Activated T-cell treated with anti-CD3 and anti-CD28 coated beads, Interleukin-2, amount 50 U/mL, for 24 hours (primary cell): ENCODE results near the gene KRT26.

ENCODE experiments used
- DNase-seq: peaks from one replicate; pipeline ENCODE4 v3.0.0-alpha.2; 2020
- H3K27ac Mint-ChIP-seq: 2 replicates; pipeline ENCODE4 v1.8.0; 2020; ENCODE audit warnings: mild to moderate bottlenecking, mixed read lengths
- H3K27me3 Mint-ChIP-seq: 2 replicates; pipeline ENCODE4 v1.8.0; 2020; ENCODE audit warnings: mixed read lengths
- H3K36me3 Mint-ChIP-seq: 2 replicates; pipeline ENCODE4 v1.8.0; 2020; ENCODE audit warnings: low read depth, mixed read lengths
- H3K4me1 Mint-ChIP-seq: 2 replicates; pipeline ENCODE4 v1.8.0; 2020; ENCODE audit warnings: low read depth, mixed read lengths
- H3K4me3 Mint-ChIP-seq: 2 replicates; pipeline ENCODE4 v1.8.0; 2020; ENCODE audit warnings: mild to moderate bottlenecking, moderate library complexity, mixed read lengths
- H3K9me3 Mint-ChIP-seq: 2 replicates; pipeline ENCODE4 v1.8.0; 2020; ENCODE audit warnings: mixed read lengths

Gene KRT26

DNA sequence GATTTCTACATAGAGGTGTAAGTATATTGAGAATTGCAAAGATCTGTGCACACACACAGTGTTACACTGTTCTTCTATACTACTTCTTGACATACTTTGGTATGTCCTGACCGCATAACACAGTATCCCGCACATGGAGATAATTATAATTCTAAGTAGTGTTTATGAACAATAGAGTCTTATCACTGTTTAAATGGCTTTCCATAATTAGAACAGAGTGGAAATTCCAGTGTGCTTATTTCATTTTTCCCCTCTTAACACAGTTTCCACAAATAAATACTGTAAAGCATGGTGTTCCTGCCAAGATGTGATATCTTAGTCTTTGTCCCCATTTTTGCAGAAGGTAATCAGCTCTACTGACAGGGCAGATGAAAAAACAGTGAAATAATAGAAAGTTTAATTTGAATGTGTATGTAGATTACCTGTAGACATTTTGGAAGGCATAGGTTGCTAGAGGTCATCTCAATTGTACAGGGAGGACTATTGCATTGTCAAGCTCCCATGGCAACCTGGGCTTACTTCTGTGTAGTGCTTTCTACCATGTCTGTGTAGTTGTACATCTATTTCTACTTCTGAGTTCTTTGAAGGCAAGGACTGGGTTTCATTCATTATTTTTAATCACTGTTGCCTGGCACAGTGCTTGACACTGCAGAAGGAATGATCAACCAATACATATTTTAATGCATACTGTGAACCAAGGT, 37.9 kb upstream of the KRT26 start:
- H3K27ac Mint-ChIP-seq = no peak overlapping the region
- peaks cover 84% of the 10 kb centered on the region for H3K27me3 Mint-ChIP-seq
- no peaks in the 10 kb centered on the region for H3K36me3 Mint-ChIP-seq
- DNase-seq = no peak
- H3K9me3 Mint-ChIP-seq = no peaks in the 10 kb centered on the region
- no peak overlapping the region for H3K4me3 Mint-ChIP-seq
- H3K4me1 Mint-ChIP-seq = no peaks in the 10 kb centered on the region

DNA sequence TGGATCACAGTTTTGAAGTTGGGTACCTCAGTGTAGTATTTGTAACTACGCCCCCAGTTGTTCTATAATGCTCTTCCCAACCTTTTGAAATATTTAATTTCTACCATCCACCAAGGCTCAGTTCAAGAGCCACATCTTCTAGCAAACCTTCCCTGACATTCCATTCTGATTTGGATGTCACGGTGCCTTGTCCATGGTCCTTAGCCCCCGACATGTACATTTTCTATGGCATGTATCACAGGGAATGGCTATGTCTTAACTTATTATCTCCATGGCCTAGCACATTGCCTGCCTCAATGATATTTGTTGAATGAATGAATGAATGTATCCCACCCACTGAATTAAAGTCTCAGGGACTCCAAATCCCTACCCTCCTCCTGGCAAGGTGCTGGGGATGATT, 34.1 kb upstream of the KRT26 start:
- Mint-ChIP-seq H3K9me3 (no peaks in the 10 kb centered on the region), H3K4me1 (peaks cover 2% of the 10 kb centered on the region), H3K27me3 (peaks cover 57% of the 10 kb centered on the region), H3K36me3 (no peaks in the 10 kb centered on the region), H3K4me3 (no peak overlapping the region), H3K27ac (no peak overlapping the region)
- DNase-seq = no peak

DNA sequence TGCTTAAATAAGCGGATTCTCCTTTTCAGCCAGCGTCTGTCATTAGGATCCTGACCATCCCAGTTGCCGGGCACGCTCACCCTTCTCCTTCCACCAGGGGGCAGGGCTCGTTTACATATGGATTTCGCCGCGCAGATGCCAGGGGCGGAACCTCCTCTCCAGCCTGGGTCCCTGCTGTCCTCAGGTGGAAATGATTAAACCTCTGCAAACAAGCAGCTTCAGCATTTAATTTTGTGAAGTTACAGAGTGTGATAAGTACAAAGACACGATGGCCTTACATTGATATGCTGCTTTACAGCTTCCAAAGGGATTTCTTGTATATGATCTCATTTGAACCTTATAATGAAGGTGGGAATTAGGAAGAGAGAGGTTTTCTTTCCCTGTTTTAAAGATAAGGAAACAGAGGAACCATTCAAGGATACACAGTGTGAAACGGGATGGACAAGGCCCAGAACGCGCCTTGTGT, 31.6 kb upstream of the KRT26 start:
- Mint-ChIP-seq H3K27me3 (peaks cover 43% of the 10 kb centered on the region), H3K36me3 (no peaks in the 10 kb centered on the region), H3K4me1 (peaks cover 2% of the 10 kb centered on the region), H3K4me3 (no peak overlapping the region), H3K27ac (no peak overlapping the region), H3K9me3 (no peaks in the 10 kb centered on the region)
- peak; percentile 83 for DNase-seq

- H3K4me3 Mint-ChIP-seq = no peak overlapping the region
- no peak overlapping the region for H3K27ac Mint-ChIP-seq
- H3K27me3 Mint-ChIP-seq = peaks cover 38% of the 10 kb centered on the region
- DNase-seq = no peak
- no peaks in the 10 kb centered on the region for H3K36me3 Mint-ChIP-seq
- peaks cover 2% of the 10 kb centered on the region for H3K4me1 Mint-ChIP-seq
- H3K9me3 Mint-ChIP-seq = no peaks in the 10 kb centered on the region
Measured at GRCh38 chr17:40801157-40801556, 29.2 kb upstream of the KRT26 start.

DNA sequence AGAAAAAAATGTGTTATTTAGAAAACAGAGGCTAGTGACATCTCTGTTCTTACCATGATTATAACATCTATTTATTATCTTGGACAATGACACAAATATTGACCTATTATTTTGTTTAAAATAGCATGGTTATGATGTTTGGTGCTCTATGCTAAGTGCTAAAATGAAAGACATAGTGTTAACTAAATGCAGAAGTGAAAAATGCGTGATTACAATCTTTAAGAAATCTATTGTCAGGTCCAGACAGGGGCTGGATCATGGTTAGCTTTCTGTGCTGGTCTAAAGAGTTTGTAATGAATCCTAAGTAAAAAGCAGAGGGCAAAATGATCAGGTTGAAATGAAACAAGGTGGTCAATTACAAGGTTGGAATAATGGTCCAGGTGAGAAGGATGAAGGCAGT, 28.4 kb upstream of the KRT26 start:
- H3K4me1 Mint-ChIP-seq = peaks cover 2% of the 10 kb centered on the region
- H3K4me3 Mint-ChIP-seq = no peak overlapping the region
- H3K36me3 Mint-ChIP-seq = no peaks in the 10 kb centered on the region
- no peaks in the 10 kb centered on the region for H3K9me3 Mint-ChIP-seq
- no peak for DNase-seq
- H3K27me3 Mint-ChIP-seq = peaks cover 36% of the 10 kb centered on the region
- H3K27ac Mint-ChIP-seq = no peak overlapping the region

DNA sequence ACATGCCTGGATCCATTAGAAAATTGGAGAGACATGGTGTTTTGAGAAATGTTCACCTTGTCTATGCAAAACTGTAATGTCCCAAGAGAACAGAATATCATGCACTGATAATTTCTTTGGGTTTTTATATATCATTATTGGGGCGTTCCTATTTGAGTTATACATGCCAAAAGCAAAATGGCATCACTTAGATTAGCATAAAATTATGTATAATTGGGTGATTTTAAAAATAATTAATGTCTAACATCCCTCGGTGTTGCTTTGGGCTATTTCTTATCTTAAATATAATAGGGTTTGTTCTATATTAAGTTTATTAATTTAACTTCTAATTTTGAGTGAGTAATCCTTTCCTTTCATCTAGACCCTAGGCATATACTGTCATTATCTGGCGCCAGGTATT, 27.9 kb upstream of the KRT26 start, which contains the start of gene KRT28:
Gene KRT28, minus strand, starts transcription at position 101 of the 400 bp plus-strand sequence. Its CDS starts 66 bp downstream, at position 35.
- Mint-ChIP-seq H3K4me1 (peaks cover 2% of the 10 kb centered on the region), H3K27me3 (peaks cover 31% of the 10 kb centered on the region), H3K27ac (no peak within 1 kb of the TSS), H3K9me3 (no peaks in the 10 kb centered on the region), H3K4me3 (no peak within 1 kb of the TSS), H3K36me3 (no peaks in the 10 kb centered on the region)
- no peak for DNase-seq

- no peak overlapping the region for H3K4me3 Mint-ChIP-seq
Measured at GRCh38 chr17:40796846-40797245, 24.8 kb upstream of the KRT26 start.

DNA sequence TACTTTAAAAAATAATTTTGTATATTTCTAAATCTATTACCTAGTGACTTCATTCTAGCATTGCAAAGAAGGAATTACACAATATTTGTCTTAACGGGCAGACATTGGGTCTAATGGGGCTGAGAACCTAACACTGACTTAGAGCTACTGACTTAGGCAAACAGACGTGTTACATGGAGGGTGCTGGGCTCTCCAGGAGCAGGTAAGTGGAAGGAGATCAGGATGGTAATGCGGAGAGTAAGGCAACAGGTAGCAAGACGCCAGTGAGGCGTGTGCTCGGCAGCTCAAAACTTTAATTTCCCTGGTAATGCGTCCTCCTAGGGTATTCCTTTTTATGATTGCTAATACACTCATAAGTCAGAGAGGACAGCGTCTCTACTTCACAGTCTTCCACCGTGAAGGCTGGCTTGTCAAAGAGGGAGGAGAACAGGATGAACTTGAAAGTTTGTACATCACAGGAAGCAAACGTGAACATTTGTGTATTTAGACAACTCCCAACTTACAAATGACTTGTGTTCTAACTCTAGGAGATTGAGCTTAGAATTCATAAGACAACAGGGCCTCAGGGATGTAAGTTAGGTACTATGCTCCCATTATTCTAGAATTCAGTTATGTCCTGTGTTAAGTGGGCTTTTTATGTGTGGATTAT, 23.1 kb upstream of the KRT26 start:
- Mint-ChIP-seq H3K4me1 (no peaks in the 10 kb centered on the region), H3K9me3 (no peaks in the 10 kb centered on the region), H3K36me3 (no peaks in the 10 kb centered on the region), H3K4me3 (no peak overlapping the region), H3K27me3 (peaks cover 34% of the 10 kb centered on the region), H3K27ac (no peak overlapping the region)
- DNase-seq = no peak

More at GRCh38 chr17:40796846-40797245, 24.8 kb upstream of the KRT26 start:
- H3K4me1 Mint-ChIP-seq = no peaks in the 10 kb centered on the region
- H3K27me3 Mint-ChIP-seq = peaks cover 34% of the 10 kb centered on the region
- no peaks in the 10 kb centered on the region for H3K36me3 Mint-ChIP-seq
- H3K27ac Mint-ChIP-seq = no peak overlapping the region
- H3K9me3 Mint-ChIP-seq = no peaks in the 10 kb centered on the region
- no peak for DNase-seq

DNA sequence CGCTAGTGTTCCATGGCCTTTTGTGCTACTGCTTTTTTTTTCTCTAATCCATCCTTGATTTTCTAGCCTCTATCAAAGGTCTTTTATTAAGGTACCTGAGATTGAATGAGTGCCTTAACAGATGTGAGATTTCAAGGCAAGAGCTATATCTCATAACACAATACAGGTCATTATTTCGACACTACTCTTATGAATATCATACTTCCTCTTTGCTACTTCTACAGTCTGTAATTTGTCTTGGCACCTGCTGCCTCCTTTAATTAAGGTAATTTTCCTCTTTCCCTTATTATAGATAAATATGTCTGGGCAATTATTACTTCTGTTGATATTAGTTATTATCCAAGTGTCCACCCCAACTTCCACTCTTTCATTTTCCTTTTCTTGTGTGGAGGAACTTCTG, 22.5 kb upstream of the KRT26 start:
- no peak overlapping the region for H3K4me3 Mint-ChIP-seq
- no peak for DNase-seq
- no peaks in the 10 kb centered on the region for H3K9me3 Mint-ChIP-seq
- no peak overlapping the region for H3K27ac Mint-ChIP-seq
- H3K4me1 Mint-ChIP-seq = no peaks in the 10 kb centered on the region
- H3K27me3 Mint-ChIP-seq = peaks cover 32% of the 10 kb centered on the region
- H3K36me3 Mint-ChIP-seq = no peaks in the 10 kb centered on the region

- Mint-ChIP-seq H3K9me3 (no peaks in the 10 kb centered on the region), H3K4me3 (no peak overlapping the region), H3K27me3 (peaks cover 28% of the 10 kb centered on the region)
Measured at GRCh38 chr17:40793832-40794231, 21.8 kb upstream of the KRT26 start.

GRCh38 chr17:40791787-40792436, 19.9 kb upstream of the KRT26 start:
- Mint-ChIP-seq H3K27me3 (peaks cover 18% of the 10 kb centered on the region), H3K9me3 (no peaks in the 10 kb centered on the region), H3K27ac (no peak overlapping the region), H3K4me1 (no peaks in the 10 kb centered on the region), H3K36me3 (no peaks in the 10 kb centered on the region), H3K4me3 (no peak overlapping the region)
- DNase-seq = no peak

More at GRCh38 chr17:40793832-40794231, 21.8 kb upstream of the KRT26 start:
- Mint-ChIP-seq H3K27ac (no peak overlapping the region), H3K4me1 (no peaks in the 10 kb centered on the region), H3K36me3 (no peaks in the 10 kb centered on the region)
- DNase-seq = no peak

GRCh38 chr17:40791111-40791510, 19.1 kb upstream of the KRT26 start:
- Mint-ChIP-seq H3K4me3 (no peak overlapping the region), H3K9me3 (no peaks in the 10 kb centered on the region), H3K4me1 (no peaks in the 10 kb centered on the region), H3K27ac (no peak overlapping the region), H3K27me3 (peaks cover 14% of the 10 kb centered on the region), H3K36me3 (no peaks in the 10 kb centered on the region)
- DNase-seq = no peak

DNA sequence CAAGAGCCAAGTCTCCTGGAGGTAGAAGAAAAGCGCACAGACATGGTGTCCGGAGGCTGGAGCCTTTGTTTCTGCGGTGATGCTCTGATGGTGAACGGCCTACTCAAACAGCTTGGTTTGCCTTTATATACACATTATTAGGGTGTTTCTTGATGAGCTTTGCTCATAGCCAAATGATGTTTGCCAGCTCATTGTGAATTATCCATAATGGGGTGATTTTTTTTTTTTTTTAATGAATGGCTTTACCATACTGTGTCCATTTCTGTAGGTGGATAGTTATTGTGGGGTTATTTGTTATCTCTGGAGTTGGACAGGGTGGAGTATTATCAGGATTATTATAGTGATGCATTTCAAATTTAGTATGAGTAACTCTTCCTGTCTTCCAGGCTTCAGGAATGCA, 10.4 kb upstream of the KRT26 start, which contains the start of gene KRT27:
Gene KRT27, minus strand, starts transcription at position 101 of the 400 bp plus-strand sequence. Its CDS starts 57 bp downstream, at position 44.
- H3K27me3 Mint-ChIP-seq = peaks cover 42% of the 10 kb centered on the region

GRCh38 chr17:40779181-40779909, 7.3 kb upstream of the KRT26 start:
- Mint-ChIP-seq H3K4me3 (peak overlapping the region; percentile 26), H3K9me3 (no peaks in the 10 kb centered on the region), H3K27me3 (peaks cover 66% of the 10 kb centered on the region), H3K4me1 (peaks cover 4% of the 10 kb centered on the region), H3K36me3 (no peaks in the 10 kb centered on the region), H3K27ac (no peak overlapping the region)
- DNase-seq = peak; percentile 42

More for the DNA sequence above, 10.4 kb upstream of the KRT26 start, which contains the start of gene KRT27:
- Mint-ChIP-seq H3K36me3 (no peaks in the 10 kb centered on the region), H3K9me3 (no peaks in the 10 kb centered on the region), H3K4me3 (no peak within 1 kb of the TSS), H3K27ac (no peak within 1 kb of the TSS), H3K4me1 (peaks cover 4% of the 10 kb centered on the region)
- DNase-seq = no peak
